ENCODE measurements around the gene NTMT1.
"Not testable (repeated sequence)": the region's sequence is repeated elsewhere in the genome, so short reads cannot be mapped to it uniquely, and the experiment has no call there.

NTMT1 gene

GRCh38 chr9:129626079-129626624 is at the start of gene NTMT1:
Gene NTMT1 (plus strand): TSS chr9:129626163. CDS start chr9:129632704, 6,541 bp downstream.
- peak; percentile 82 for DNase-seq

- no peak for DNase-seq
These were observed 49.1 kb upstream of the NTMT1 start for GRCh38 chr9:129576546-129577543.

- DNase-seq, result no peak
These were observed 46.7 kb upstream of the NTMT1 start for GRCh38 chr9:129579294-129579693.

GRCh38 chr9:129580211-129580915 is 45.6 kb upstream of the NTMT1 start:
- no peak for DNase-seq

- no peak for DNase-seq
These were observed 44.3 kb upstream of the NTMT1 start for GRCh38 chr9:129581505-129582189.

- DNase-seq, result no peak
These were observed 43.1 kb upstream of the NTMT1 start for GRCh38 chr9:129582855-129583254.

- no peak for DNase-seq
These were observed 42.5 kb upstream of the NTMT1 start for GRCh38 chr9:129583308-129584038.

GRCh38 chr9:129584136-129584535 is 41.8 kb upstream of the NTMT1 start:
- peak; percentile 57 for DNase-seq

GRCh38 chr9:129585352-129585751 is 40.6 kb upstream of the NTMT1 start:
- no peak for DNase-seq

GRCh38 chr9:129586245-129586644 is 39.7 kb upstream of the NTMT1 start:
- no peak for DNase-seq

- DNase-seq, result no peak
These were observed 39.3 kb upstream of the NTMT1 start for GRCh38 chr9:129586685-129587084.

GRCh38 chr9:129587487-129588262 is 38.3 kb upstream of the NTMT1 start:
- no peak for DNase-seq

- DNase-seq, result no peak
These were observed 35.5 kb upstream of the NTMT1 start for GRCh38 chr9:129590466-129590865.

- DNase-seq, result no peak
These were observed 34.0 kb upstream of the NTMT1 start for GRCh38 chr9:129591916-129592315.

- not testable (repeated sequence) for DNase-seq
These were observed 33.2 kb upstream of the NTMT1 start for GRCh38 chr9:129592790-129593189.

GRCh38 chr9:129594632-129595031 is 31.3 kb upstream of the NTMT1 start:
- DNase-seq, result no peak

GRCh38 chr9:129595311-129595741 is 30.6 kb upstream of the NTMT1 start:
- no peak for DNase-seq

GRCh38 chr9:129595903-129596540 is 29.9 kb upstream of the NTMT1 start:
- DNase-seq, result no peak

- no peak for DNase-seq
These were observed 29.2 kb upstream of the NTMT1 start for GRCh38 chr9:129596541-129597331.

Data from activated naive CD4-positive, alpha-beta T cell treated with anti-CD3 and anti-CD28 coated beads, Interleukin-2, amount 50 U/mL, for 16 hours (primary cell).